GM19467 (cell line): Measurements from ENCODE around the gene BHLHA15.

Source experiments
- ATAC-seq: cut with Tn5 transposase; IDR thresholded peaks from one replicate; pipeline ENCODE4 v1.9.1; 2021; ENCODE audit warnings: mild to moderate bottlenecking, moderate library complexity; ENCODE audit not compliant: unreplicated experiment

The BHLHA15 gene

DNA sequence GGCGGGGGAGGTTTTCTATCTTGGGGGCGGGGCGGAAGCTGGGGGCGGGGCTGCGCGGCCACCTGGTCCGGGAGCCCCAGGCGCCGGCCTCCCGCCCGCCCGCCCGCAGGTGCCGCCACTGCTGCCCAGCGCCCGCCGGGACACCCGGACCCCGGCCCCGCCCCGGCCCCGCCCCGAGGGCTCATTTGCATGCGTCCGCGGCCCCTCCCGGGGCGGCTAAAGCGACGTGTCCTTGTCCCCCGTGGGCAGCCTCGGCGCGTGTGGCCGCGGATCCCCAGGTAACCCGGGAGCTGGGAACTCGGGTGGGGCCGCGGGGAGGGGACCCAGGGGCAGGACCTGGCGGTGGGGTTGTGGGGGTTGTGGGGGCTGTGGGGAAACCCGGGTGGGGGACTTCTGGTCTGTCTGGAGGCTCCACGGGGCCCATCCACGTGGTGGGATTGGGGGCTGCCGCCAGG, at the start of gene BHLHA15:
Gene BHLHA15, plus strand, starts transcription at position 219 of the 455 bp plus-strand sequence. CDS start 871 bp downstream, outside the sequence.
- no peak for ATAC-seq

DNA sequence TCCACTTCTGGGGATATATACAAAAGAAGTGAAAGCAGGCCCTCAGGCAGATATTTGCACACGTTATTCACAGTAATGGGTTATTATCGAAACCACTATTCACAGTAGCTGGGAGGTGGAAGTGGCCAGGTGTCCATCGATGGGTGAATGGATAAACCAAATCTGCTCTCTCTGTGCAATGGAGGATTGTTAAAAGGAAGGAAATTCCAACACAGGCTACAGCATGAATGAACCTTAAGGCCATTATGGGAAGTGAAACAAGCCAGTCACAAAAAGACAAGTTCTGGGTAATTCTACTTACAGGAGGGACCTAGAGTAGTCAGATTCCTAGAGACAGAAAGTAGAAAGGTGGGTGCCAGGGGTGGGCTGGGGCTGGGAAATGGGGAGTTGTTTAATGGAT, 48.5 kb upstream of the BHLHA15 start:
- no peak for ATAC-seq

- no peak for ATAC-seq
Measured at GRCh38 chr7:98163269-98163668, 48.0 kb upstream of the BHLHA15 start.

- no peak for ATAC-seq
Measured at GRCh38 chr7:98163704-98164494, 47.3 kb upstream of the BHLHA15 start.

DNA sequence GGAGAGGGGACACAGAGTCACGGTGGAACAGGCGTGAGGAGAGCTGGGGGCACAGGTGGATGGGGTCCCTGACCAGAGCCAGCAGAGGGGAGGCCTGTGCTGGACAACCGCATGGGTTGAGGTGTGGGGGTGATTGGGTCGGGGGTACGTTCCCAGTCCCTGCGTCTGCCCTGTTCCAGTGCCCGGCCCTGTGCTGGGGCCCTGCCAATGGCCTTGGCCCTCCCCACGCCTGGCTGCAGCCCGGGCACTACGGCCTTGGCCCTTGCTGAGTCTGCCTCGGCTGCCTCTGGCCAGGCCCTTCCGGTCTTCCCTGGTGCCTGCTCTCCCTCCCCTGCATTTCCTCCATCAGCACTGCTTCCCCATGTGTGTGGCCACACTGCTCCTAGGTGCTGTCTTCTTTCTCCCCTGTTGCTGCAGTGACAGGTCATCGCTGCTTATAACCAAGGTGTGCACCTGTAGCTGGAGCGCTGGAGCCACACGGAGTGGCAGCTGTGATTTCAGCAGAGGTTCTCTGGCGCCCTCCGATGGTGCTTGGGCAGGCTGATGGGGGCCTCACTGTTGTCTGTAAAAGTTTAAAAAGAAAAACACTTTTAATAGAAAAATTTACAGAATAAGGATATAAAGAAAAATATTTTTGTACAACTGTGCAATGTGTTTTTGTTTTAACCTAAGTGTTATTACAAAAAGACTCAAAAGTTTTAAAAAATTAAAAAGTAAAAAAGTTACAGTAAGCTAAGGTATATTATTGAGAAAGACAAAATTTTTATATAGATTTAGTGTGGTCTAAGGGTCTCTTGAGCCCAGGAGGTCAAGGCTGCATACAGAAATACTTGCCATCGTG, 45.2 kb upstream of the BHLHA15 start:
- peak; percentile 47 for ATAC-seq

GRCh38 chr7:98166668-98166970, 44.6 kb upstream of the BHLHA15 start:
- ATAC-seq, result no peak

- ATAC-seq, result no peak
Measured at GRCh38 chr7:98167653-98168052, 43.6 kb upstream of the BHLHA15 start.

- ATAC-seq, result peak; percentile 59
Measured at GRCh38 chr7:98168181-98168903, 42.9 kb upstream of the BHLHA15 start.

- no peak for ATAC-seq
Measured at GRCh38 chr7:98168904-98169621, 42.2 kb upstream of the BHLHA15 start.

DNA sequence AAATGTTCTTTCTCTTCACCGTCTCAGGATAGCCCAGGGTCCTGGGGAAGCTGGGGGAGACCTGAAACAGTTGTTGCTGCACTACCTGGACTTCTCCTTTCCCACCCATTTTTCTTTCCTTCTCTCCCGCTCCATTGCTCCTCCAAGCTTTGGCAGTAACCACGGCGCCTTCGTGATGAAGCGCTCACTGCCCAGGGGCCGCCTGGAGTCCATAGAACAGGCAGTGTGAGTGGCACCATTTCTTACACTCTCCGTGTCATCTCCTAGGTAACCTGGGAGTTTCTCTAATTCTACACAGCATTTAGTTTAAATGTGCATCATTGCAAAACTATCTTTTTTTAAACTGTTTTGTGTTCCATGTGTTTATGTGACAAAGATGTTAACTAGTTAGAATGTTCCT, 40.3 kb upstream of the BHLHA15 start:
- no peak for ATAC-seq

DNA sequence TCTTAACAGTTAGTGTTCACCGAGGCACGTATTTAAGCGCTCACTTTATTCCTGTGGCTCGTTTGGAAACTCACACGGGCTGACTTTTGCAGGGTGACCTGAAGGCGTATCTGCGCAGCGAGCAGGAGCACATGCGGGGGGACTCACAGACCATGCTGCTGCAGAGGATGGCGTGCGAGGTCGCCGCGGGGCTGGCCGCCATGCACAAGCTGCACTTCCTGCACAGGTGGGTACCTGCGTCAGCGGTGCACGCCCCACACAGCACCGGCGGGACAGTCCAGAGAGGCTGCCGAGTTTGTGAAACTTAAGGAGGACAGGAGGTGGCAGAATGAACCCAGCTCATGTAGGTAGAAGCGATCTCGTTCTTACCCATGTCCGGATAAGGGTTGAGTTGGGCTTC, 39.8 kb upstream of the BHLHA15 start:
- no peak for ATAC-seq

DNA sequence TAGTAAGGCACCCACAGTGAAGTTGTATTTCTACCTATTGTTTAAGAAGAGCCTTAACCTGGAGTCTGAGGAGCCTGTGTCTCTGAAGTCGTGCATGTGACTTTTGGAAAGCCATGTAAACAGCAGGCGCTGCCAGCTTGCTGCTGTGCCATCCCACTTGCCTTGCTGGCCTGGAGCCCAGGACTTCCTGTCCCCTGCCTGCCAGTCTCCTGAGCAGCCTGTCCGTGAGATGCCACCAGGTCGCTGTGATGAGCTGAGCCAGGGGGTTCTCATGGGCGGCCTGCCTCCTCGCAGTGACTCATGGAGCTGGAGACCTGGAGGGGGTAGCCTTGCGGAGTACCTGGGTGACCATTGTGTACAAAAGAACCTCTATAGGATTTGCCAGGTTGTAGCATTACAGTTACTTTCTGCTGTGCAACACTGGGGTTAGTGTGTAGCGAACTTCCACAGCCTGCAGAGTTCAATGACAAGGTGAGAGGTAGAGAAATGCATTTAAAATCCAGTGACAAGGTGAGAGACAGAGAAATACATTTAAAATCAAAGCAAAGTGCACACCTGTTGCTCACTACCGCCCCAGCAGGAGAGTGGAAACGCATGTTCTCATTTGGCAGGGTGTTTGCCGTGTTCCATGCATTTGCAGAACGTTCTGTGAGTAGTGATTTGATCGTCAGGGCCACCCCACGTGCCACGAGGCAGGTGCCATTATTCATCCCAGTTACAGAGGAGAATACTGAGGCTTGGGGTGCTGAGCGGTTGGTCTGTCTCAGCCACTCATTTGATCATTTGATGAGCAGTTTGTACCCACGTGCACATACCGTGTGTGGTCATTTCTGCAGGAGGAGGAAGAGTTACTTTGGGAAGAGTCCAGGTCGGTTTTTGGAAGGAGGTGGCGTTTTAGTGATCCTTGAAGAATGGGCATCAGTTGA, 36.6 kb upstream of the BHLHA15 start:
- no peak for ATAC-seq

GRCh38 chr7:98175260-98175940, 35.8 kb upstream of the BHLHA15 start:
- no peak for ATAC-seq

DNA sequence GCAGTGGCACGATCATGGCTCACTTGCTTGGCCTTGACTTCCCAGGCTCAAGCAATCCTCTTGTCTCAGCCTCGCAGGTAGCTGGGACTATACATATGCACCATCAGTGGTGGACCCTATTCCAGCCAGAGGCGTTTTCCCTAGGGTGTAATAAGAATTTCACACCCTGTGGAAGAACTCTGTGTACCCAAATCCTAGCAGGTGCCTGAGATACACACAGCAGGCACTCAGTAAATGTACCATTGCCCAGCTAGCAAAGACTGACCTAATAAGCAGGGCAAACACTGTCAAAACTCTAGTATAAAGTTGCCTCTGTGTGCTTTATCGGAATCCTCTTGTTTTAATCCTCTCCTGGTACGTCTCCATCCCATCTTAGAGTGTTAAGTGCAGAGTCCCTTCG, 33.7 kb upstream of the BHLHA15 start:
- ATAC-seq, result no peak

DNA sequence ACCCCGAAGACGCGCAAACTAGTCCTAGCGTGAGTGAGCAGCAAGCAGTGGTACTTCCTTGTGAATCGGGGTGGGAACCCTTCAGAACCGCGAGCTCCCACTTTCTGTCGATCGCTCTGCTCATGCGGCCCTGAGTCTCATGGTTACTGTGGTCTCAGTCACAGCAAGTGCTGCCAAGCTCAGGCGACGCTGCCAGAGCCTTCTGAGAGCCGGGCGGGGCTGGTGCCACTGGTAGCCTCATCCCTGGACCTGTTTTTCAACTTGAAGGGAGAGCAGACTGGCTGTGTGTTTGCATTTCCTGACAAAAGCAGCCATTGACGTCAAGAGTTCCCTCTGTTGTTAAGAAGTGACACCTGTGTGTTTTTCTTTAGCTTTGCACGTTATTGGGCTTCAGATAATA, 32.9 kb upstream of the BHLHA15 start:
- ATAC-seq, result no peak

DNA sequence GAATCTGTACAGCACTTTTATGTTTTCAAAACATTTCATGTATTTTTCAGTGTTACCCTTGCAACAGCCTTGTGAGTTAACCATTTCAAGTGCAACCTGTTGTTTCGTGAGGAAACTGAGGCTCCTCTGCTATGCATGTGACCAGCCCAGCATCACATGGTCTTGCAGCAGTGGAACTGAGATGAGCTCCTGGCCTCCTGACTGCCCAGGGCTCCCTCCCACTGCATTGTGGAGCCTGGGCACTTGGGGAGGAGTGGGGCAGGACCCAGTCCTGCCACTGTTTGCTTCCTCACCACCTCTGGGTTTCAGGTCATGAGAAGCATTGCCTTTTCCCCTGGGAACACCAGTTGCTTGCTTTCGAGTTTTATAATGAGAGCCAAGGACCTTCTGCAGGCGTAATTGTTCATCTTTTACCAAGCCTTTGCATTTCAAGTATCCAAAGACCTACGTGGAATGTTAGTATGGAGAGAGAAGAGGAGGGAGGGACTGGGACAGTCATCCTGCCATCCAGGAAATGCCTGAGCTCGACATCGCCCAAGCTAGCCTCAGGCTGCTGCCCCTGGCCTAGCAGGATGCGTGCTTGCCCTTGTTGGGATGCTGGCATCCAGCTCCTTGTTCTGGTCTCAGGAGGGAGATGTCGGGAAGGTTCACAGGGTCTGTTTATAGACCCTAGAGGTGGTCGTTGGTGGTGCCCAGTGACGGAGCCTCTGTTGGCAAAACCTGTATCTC, 32.3 kb upstream of the BHLHA15 start:
- ATAC-seq, result no peak

DNA sequence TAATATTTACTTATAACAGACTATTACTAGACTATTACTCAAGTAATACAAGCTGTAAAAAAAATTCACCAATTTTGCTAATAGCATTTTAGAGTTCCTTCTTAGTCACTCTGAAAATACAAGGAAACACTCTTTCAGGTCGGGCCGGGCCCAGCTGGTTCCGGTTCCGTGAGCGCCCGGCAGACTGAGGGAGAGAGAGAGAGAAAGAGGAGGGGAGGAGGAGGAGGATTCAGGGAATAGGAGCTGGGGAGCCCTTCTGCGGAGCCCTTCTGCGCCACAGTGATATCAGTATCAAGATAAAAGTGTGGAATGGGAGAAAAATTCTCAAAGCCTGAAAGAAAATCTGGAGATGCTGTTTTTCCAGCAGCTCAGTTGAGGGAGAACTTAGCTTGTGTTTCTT, 30.5 kb upstream of the BHLHA15 start:
- no peak for ATAC-seq

DNA sequence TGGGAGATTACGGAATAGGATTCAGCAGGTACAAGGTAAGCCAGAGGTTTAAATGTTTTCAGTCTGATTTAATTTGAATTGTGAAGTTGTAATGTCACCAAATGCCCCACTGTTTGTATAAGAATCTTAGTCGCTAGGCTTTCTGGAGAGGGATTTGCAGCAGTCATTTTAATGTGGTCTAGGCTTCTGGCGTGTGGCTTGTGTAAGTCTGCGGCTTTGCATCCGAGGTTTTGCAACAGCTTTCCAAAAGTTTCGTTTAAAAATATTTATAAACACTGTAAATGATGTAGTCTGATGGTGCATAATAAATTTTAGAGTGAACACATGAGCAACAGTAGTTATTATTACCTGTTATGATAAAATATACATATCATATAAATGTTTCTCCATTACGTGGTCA, 26.1 kb upstream of the BHLHA15 start:
- ATAC-seq, result no peak
